Endothelial cell of umbilical vein (primary cell): ENCODE measurements around the gene DACT3. TPM values are rescaled to one million over a fixed set of nuclear protein-coding genes. Genes with fewer than 3 reads are reported as not detected.

Source experiments
- BruUV-seq: library from RNA; stranded (reverse); fragments of 400-500 nt; replicated peaks from 2 replicates; lab custom pipeline; 2021; lab: Mats Ljungman, UMichigan
- CTCF ChIA-PET: fragments of 300-600, 350-600 bp; sonication (Branson Sonifier 250); formaldehyde crosslinking; loops from one replicate; lab custom pipeline; 2021; ENCODE audit warnings: antibody characterized with exemption, inconsistent platforms; lab: Charles Lee
- POLR2A ChIA-PET: fragments of 300-600, 350-600 bp; sonication (Branson Sonifier 250); formaldehyde crosslinking; loops from one replicate; lab custom pipeline; 2021; ENCODE audit warnings: antibody characterized with exemption, inconsistent platforms; lab: Charles Lee
- DNase-seq: peaks from one replicate; pipeline ENCODE4 v3.0.0-alpha.2; 2011; ENCODE audit warnings: low read depth, low spot score
- FAIRE-seq: peaks from 2 replicates; lab custom pipeline; 2011; peaks lifted over from hg19 to GRCh38; lab: Jason Lieb, UNC
- H2AFZ ChIP-seq: 2 replicates; pipeline ENCODE4 v1.6.0; 2012; ENCODE audit warnings: low read depth, low read length, control low read depth, inconsistent platforms
- H3K27ac ChIP-seq: 2 replicates; pipeline ENCODE4 v1.5.1; 2011; ENCODE audit warnings: low read depth, mild to moderate bottlenecking, control low read depth, low read length, moderate library complexity; ENCODE audit not compliant: insufficient read depth
- H3K27me3 ChIP-seq, 2 experiments: 2 replicates each; pipeline versions ENCODE4 v1.6.0 to v1.6.1; 2011; ENCODE audit warnings: low read length in 2 of 2, mixed read lengths in 1 of 2; ENCODE audit not compliant: control insufficient read depth in 2 of 2, insufficient read depth in 2 of 2
- H3K36me3 ChIP-seq, 2 experiments: 2 replicates in 1 of 2; 3 replicates in 1 of 2; pipeline ENCODE4 v1.5.1; 2011; ENCODE audit warnings: low read length in 2 of 2, mild to moderate bottlenecking in 1 of 2, moderate library complexity in 1 of 2; ENCODE audit not compliant: control insufficient read depth in 2 of 2, insufficient read depth in 2 of 2; ENCODE audit errors: extremely low read depth in 1 of 2
- H3K4me1 ChIP-seq: 3 replicates; pipeline ENCODE4 v1.5.1; 2011; ENCODE audit warnings: mild to moderate bottlenecking, low read length; ENCODE audit not compliant: control insufficient read depth, insufficient read depth; ENCODE audit errors: extremely low read depth
- H3K4me2 ChIP-seq: 2 replicates; pipeline ENCODE4 v1.6.1; 2011; ENCODE audit warnings: low read length, control low read depth, mixed read lengths; ENCODE audit not compliant: insufficient read depth
- H3K4me3 ChIP-seq, 3 experiments: fragments of 200-600 bp in 1 of 3; sonication (generic), shearing (Covaris generic) in 1 of 3; replicated peaks in 1 of 3; 2 replicates each; pipeline ENCODE4 v1.5.1; 2011 to 2016; ENCODE audit warnings: control low read depth in 3 of 3, low read length in 3 of 3, mild to moderate bottlenecking in 2 of 3, inconsistent platforms in 1 of 3, low read depth in 1 of 3, moderate library complexity in 1 of 3; ENCODE audit not compliant: insufficient read depth in 1 of 3
- H3K79me2 ChIP-seq: 2 replicates; pipeline ENCODE4 v1.6.0; 2012; ENCODE audit warnings: low read length, inconsistent platforms; ENCODE audit not compliant: control insufficient read depth, insufficient read depth
- H3K9ac ChIP-seq: replicated peaks from 2 replicates; pipeline ENCODE3; 2011; ENCODE audit warnings: low read length, control low read depth; ENCODE audit not compliant: insufficient read depth; ENCODE audit errors: extremely low read depth
- H3K9me1 ChIP-seq: replicated peaks from 3 replicates; pipeline ENCODE4 v1.6.0; 2011; ENCODE audit warnings: mild to moderate bottlenecking, low read length; ENCODE audit not compliant: control insufficient read depth, insufficient read depth; ENCODE audit errors: extremely low read depth
- H3K9me3 ChIP-seq: replicated peaks from 2 replicates; pipeline ENCODE4 v1.5.1; 2012; ENCODE audit warnings: low read length, inconsistent platforms; ENCODE audit not compliant: control insufficient read depth, insufficient read depth
- H4K20me1 ChIP-seq: replicated peaks from 2 replicates; pipeline ENCODE3; 2011; ENCODE audit warnings: mild to moderate bottlenecking, low read length; ENCODE audit not compliant: control insufficient read depth, insufficient read depth; ENCODE audit errors: extremely low read depth
- CTCF ChIP-seq, 2 donors: IDR thresholded peaks; 1 replicate in 1 of 2; 2 replicates in 1 of 2; pipeline ENCODE4 v1.5.1; 2011; ENCODE audit warnings: low read length in 2 of 2, mild to moderate bottlenecking in 2 of 2, moderate library complexity in 2 of 2, control low read depth in 1 of 2, inconsistent platforms in 1 of 2, low read depth in 1 of 2; ENCODE audit not compliant: insufficient read depth in 1 of 2; ENCODE audit errors: extremely low read depth in 1 of 2
- EZH2 ChIP-seq: IDR thresholded peaks from 2 replicates; pipeline ENCODE4 v1.6.1; 2012; ENCODE audit warnings: borderline replicate concordance, low read depth, mild to moderate bottlenecking, moderate library complexity, low read length, inconsistent platforms; ENCODE audit not compliant: severe bottlenecking
- FOS ChIP-seq: IDR thresholded peaks from 2 replicates; pipeline ENCODE4 v1.6.1; 2011; ENCODE audit warnings: mild to moderate bottlenecking, low read length, moderate library complexity, borderline replicate concordance; ENCODE audit not compliant: insufficient read depth
- GATA2 ChIP-seq: IDR thresholded peaks from 2 replicates; pipeline ENCODE4 v1.7.0; 2011; ENCODE audit warnings: low read depth, mild to moderate bottlenecking, moderate library complexity, mixed read lengths, low read length; ENCODE audit not compliant: insufficient read length, insufficient read depth
- JUN ChIP-seq: IDR thresholded peaks from 2 replicates; pipeline ENCODE4 v1.6.1; 2011; ENCODE audit warnings: borderline replicate concordance, low read depth; ENCODE audit not compliant: insufficient read length, insufficient read depth
- MAX ChIP-seq: IDR thresholded peaks from 2 replicates; pipeline ENCODE4 v1.6.1; 2011; ENCODE audit not compliant: insufficient read depth, insufficient read length
- MYC ChIP-seq: IDR thresholded peaks from one replicate; pipeline ENCODE4 v1.6.1; 2011; ENCODE audit warnings: mild to moderate bottlenecking, low read depth, low read length
- POLR2A ChIP-seq: IDR thresholded peaks from 2 replicates; pipeline ENCODE4 v1.6.1; 2012; ENCODE audit warnings: low read depth, mild to moderate bottlenecking, control low read depth, low read length
- POLR2AphosphoS5 ChIP-seq: IDR thresholded peaks from 2 replicates; pipeline ENCODE4 v1.6.1; 2012; ENCODE audit warnings: low read depth, mild to moderate bottlenecking, control low read depth, low read length, moderate library complexity; ENCODE audit not compliant: insufficient read depth
- dilution Hi-C: fragments of 300-500 bp; cut with MboI; formaldehyde crosslinking; loops from one replicate; pipeline ENCODE4 v1.15.0; 2019; ENCODE audit warnings: low sequenced_read_pairs; ENCODE audit not compliant: extremely low pct_ligation_motif_present
- intact Hi-C: fragments of 100-400 bp; cut with micrococcal nuclease; formaldehyde crosslinking; loops from one replicate; pipeline ENCODE4 v1.10.0; 2022
- polyA plus RNA-seq, 4 experiments: library from polyadenylated mRNA; depleted of rRNA in 3 of 4; stranded (reverse) in 3 of 4; unstranded in 1 of 4; fragments of >200 nt; gene quantifications; 2 replicates each; pipeline versions ENCODE4 v1.2.1 to v1.2.3, GENCODE V29; 2011 to 2012; ENCODE audit warnings: missing spikeins in 1 of 4
- total RNA-seq: library from RNA; stranded (reverse); gene quantifications from 2 replicates; pipeline ENCODE4 v1.2.3, GENCODE V29; 2021

DACT3 gene
- total and polyA plus RNA-seq, 2 donors (not counting 3 experiments of a cell fraction or from before 2014, with no cell fraction given) = 0.22 to 0.76 TPM

GRCh38 chr19:46710687-46711086, 49.7 kb upstream of the DACT3 start:
- Histone ChIP-seq H3K79me2 (peaks cover 23% of the 10 kb centered on the region), H3K4me3 (no peak overlapping the region), H3K9ac (no peak overlapping the region), H2AFZ (no peak overlapping the region), H3K4me2 (no peak overlapping the region), H3K36me3 (peaks cover 3 to 21% of the 10 kb centered on the region in 2 experiments), H3K4me1 (peaks cover 17% of the 10 kb centered on the region), H3K27ac (no peak overlapping the region), H3K27me3 (no peaks in the 10 kb centered on the region), H4K20me1 (no peaks in the 10 kb centered on the region), H3K9me1 (no peaks in the 10 kb centered on the region), H3K9me3 (no peaks in the 10 kb centered on the region)
- ChIA-PET POLR2A (no interaction called here), CTCF (interaction anchor here (1.0 to 10.0 kb wide), 3 partner anchors 13 to 17 kb away, joined by 3 to 95 read pairs (median 4); no protein-coding TSS in a partner anchor)
- BruUV-seq = no TSS peak
- DNase-seq (no peak), FAIRE-seq (no peak)
- intact Hi-C loops = no loop called here
- dilution Hi-C loops = no loop called here
- no peak for TF ChIP-seq POLR2A
- no peak for TF ChIP-seq POLR2AphosphoS5
- TF ChIP-seq EZH2 = no peak
- TF ChIP-seq MAX = no peak
- TF ChIP-seq GATA2 = no peak
- no peak for TF ChIP-seq JUN
- TF ChIP-seq MYC = no peak
- TF ChIP-seq FOS = no peak
- no peak for TF ChIP-seq CTCF (IDR thresholded peaks at IDR 0.05; ENCODE audit: extremely low read depth in 1 of 2, insufficient read depth in 1 of 2, low read depth in 1 of 2, low read length in 2 of 2)
